ENCODE results near the gene KDM8. TPM values are rescaled to one million over a fixed set of nuclear protein-coding genes. Genes with fewer than 3 reads are reported as not detected.

The KDM8 gene
- total RNA-seq, 1 experiment from 2014 or later, result 1.2 TPM

DNA sequence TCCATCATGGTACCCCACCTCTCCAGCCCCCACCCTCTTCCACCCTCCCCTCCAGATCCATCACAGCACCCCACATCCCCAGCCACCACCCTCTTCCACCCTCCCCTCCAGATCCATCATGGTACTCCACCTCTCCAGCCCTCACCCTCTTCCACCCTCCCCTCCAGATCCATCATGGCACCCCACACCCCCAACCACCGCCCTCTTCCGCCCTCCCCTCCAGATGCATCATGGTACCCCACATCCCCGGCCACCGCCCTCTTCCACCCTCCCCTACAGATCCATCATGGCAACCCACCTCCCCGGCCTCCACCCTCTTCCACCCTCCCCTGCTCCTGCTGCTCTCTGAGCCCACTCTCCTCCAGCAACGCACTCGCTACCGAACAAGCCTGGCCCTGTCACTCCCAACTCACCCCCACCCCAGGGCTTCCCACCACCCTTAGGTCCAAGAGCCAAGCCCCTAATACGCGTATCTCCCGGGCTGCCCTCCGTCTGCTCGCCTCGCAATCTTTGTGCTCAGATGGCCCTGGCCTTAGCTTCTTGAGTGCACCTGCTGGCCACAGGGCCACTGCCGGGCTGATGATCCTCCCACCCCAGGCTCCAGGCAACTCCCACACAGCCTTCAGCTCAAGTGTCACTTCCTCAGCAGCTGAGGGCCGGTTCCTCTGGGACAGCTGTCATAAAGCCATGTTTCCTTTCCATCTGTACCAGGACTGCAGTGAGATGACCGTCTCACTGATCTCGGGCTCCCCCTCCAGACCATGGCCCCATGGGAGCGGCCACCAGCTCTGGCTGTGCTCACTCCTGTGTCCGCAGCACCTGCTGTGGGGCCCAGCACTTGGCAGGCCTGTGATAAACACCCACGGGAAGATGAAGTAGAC is 25.5 kb downstream of the KDM8 start:
- DNase-seq (ENCODE audit: extremely low read depth, low read depth), result no peak

GRCh38 chr16:27229891-27230470 is 26.7 kb downstream of the KDM8 start:
- no peak for DNase-seq (ENCODE audit: extremely low read depth, low read depth)

DNA sequence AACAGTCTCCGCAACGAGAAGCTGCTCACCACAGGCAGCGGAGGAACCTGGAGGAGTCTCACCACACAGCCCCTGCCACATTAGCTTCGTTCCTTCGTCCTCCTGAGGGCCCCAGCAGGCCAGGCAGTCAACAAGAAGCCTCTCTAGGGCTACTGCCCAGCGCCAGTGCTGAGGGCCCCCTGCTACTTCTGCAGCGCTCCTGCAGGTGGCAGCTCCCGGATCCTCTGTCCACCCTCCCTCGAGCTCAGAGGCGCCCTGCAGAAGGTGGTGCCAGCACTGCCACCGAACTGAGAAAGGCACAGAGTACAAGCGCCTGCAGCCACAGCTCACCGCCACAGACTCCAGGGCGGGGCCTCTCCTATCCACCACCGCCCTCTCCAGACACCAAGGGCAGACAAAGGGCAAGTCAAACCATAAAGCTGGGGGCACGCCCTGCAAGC is 27.3 kb downstream of the KDM8 start:
- DNase-seq (ENCODE audit: extremely low read depth, low read depth), result no peak

- no peak for DNase-seq (ENCODE audit: extremely low read depth, low read depth)
Measured at GRCh38 chr16:27231692-27232060, 28.4 kb downstream of the KDM8 start.

- no peak for DNase-seq (ENCODE audit: extremely low read depth, low read depth)
Measured at GRCh38 chr16:27232061-27232900, 29.0 kb downstream of the KDM8 start.

DNA sequence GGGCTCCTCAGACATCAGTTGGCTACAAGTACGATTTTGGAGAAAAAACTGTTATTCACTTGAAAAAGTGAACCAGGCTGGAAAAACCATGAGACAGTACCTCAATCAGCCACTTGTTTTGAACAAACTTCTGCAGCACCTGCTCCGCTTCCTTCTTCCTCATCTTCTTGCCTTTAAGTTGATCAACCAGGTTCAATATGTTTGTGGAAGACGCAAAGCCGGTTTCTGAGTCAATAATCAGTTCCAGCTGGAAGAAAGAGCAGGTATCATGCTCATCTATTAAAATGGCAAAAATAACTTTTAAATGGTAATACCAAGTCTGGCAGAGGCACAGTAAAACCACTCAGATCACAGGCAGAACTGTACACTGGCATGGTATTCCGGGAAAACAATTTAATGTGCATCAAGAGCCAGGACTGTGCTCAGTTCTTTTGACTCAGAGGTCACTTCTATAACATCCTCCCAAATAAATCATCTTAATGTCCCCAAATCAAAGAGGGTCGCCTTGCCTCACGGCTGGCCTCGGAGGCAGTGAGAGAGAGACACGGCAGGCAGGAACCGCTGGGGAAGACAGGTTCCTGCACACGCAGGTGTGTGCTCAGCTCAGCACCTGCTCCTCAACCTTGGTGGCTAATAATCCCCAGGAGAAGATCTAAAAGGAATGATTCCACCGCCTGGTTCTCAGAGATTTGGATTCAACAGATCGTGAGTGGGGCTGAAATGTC is 29.7 kb downstream of the KDM8 start:
- DNase-seq (ENCODE audit: extremely low read depth, low read depth), result no peak

DNA sequence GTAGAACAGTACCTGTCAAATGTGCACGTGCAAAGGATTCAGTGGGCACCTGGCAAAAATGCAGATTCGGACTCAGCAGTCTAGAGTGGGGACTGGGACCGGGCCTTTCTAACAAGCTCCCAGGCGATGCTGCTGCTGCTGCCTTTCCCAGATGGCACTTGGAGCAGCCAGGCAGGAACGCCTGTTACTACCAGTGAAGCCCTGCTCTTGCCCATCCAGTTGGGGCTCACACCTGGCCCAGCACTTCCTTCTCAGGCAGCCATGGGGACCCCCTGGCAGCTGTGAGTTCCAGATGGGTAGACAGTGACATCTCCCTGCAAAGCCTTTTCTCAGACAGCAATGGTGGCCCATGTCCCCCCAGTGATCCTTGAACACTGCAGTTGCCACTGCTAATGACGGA is 30.4 kb downstream of the KDM8 start:
- no peak for DNase-seq (ENCODE audit: extremely low read depth, low read depth)

GRCh38 chr16:27234171-27234570 is 30.8 kb downstream of the KDM8 start:
- DNase-seq (ENCODE audit: extremely low read depth, low read depth), result no peak

- DNase-seq (ENCODE audit: extremely low read depth, low read depth), result no peak
Measured at GRCh38 chr16:27234603-27235002, 31.3 kb downstream of the KDM8 start.

DNA sequence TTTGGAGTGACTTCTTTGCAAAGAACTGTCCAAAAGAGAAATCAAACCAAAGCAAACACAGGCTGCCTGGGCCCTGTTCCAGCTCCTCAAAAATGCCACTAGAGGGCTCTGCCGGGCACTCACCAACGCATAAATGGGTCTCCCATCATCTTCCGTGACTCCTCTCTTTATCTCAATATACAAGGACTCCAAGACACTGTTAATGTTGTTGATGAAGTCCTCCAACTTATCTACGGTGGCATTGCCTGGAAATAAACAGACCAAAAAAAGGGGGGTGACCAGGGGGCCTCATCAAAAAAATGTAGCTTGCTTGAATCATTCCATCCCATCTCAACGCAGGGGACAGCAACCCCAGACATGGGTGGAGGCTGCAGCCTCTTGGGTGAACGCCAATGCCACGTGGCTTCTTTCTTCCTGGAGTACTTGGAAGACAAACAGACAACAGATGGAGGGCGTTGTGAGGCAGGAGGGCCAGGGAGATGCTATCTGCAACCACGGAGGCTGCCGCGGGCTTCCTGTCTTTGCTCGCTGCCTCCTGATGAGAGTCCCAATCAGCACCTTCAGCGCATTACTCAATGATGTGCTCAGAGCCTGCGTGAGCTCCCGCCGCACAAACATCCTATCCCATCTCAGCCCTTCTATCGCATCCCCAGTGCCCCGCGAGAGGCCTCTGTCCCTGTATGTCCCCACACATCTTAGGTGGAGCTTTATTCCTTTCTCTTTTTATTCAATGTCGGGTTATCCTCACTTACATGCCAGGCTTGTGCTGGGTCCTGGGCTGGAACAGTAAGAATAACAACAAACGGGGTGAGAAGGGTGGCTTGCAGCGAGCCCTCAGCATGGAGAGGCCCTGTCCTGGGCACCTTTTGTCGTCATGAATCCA is 32.0 kb downstream of the KDM8 start:
- DNase-seq (ENCODE audit: extremely low read depth, low read depth), result peak; percentile 60

GRCh38 chr16:27235938-27236245 is 32.6 kb downstream of the KDM8 start:
- DNase-seq (ENCODE audit: extremely low read depth, low read depth), result no peak

GRCh38 chr16:27236635-27237218 is 33.4 kb downstream of the KDM8 start:
- DNase-seq (ENCODE audit: extremely low read depth, low read depth), result no peak

DNA sequence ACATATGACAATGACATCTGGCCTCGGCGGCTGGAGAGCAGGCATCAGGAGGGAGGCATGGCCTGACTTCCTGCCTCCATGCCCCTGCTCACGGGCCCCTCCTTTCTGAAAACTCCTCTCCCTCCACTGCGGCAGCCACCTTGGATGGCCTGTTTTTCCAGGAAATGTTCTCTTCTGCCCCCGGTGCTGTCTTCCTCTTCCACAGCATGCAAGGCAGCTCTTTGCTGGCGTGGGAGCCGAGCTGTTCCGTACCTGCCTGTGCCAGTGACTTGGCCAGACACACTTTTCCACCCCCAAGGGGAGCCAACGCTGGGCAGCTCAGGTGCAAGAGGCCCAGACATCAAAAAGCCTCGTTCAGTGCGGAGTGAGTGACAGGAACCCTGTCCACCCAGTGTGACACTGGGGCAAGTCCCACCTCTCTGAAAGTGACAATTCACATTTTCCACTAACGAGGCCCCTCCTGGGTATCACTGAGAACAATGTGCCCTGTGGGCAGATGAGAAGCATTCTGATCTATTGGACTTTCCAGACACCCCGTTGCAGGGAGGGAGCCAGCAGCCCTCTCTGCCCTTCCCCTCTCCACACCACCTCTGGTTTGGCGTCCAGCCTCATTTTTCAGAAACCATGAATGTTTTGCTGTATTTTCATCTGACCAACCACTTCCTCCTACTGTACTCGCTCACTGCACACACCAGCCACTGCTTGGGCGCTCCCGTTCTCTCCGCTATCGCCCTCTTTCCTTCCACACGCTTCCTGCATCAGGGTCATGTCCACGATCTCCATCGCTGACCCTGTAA is 34.1 kb downstream of the KDM8 start:
- DNase-seq (ENCODE audit: extremely low read depth, low read depth), result no peak

- DNase-seq (ENCODE audit: extremely low read depth, low read depth), result no peak
Measured at GRCh38 chr16:27238016-27238587, 34.8 kb downstream of the KDM8 start.

DNA sequence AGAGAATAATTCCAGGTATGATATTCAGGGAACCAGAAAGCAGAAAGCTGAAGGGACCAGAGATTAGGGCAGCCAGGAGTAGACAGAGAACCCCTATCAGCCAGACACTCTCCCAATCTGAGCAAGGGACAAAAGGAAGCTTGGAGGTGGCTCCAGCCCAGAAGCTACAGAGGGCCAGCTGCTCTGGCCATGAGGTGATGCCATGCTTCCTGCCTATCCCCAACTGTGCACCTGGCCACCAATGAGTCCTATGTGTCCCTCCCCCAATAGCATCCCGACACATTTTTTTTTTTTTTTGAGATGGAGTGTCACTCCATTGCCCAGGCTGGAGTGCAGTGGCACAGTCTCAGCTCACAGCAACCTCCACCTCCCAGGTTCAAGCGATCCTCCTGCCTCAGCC is 35.3 kb downstream of the KDM8 start:
- no peak for DNase-seq (ENCODE audit: extremely low read depth, low read depth)

- DNase-seq (ENCODE audit: extremely low read depth, low read depth), result no peak
Measured at GRCh38 chr16:27239026-27239425, 35.7 kb downstream of the KDM8 start.

- DNase-seq (ENCODE audit: extremely low read depth, low read depth), result no peak
Measured at GRCh38 chr16:27239906-27240655, 36.8 kb downstream of the KDM8 start.
